ENCODE measurements around the gene CCR5.

The CCR5 gene

GRCh38 chr3:46350262-46350565 is 20.5 kb upstream of the CCR5 start:
- no peak for TF ChIP-seq CTCF (IDR thresholded peaks at IDR 0.05; ENCODE audit: low read depth, low read length, missing control alignments)
- DNase-seq (ENCODE audit: low read depth), result no peak
- H3K4me3 ChIP-seq (ENCODE audit: low read depth, low read length), result no peak overlapping the region
- in situ Hi-C loops (cut with HindIII; ENCODE audit: low sequenced_read_pairs), result no loop called here

- in situ Hi-C loops (cut with HindIII; ENCODE audit: low sequenced_read_pairs), result no loop called here
- H3K4me3 ChIP-seq (ENCODE audit: low read depth, low read length), result no peak overlapping the region
- no peak for TF ChIP-seq CTCF (IDR thresholded peaks at IDR 0.05; ENCODE audit: low read depth, low read length, missing control alignments)
- DNase-seq (ENCODE audit: low read depth), result no peak
Observed at GRCh38 chr3:46351646-46352045, 19.1 kb upstream of the CCR5 start.

GRCh38 chr3:46353090-46353489 is 17.7 kb upstream of the CCR5 start:
- no peak overlapping the region for H3K4me3 ChIP-seq (ENCODE audit: low read depth, low read length)
- in situ Hi-C loops (cut with HindIII; ENCODE audit: low sequenced_read_pairs), result no loop called here
- DNase-seq (ENCODE audit: low read depth), result no peak
- no peak for TF ChIP-seq CTCF (IDR thresholded peaks at IDR 0.05; ENCODE audit: low read depth, low read length, missing control alignments)

GRCh38 chr3:46353647-46354410 is 16.9 kb upstream of the CCR5 start, which contains the start of gene CCR2:
TSS of gene CCR2 (plus strand) at chr3:46354111. CDS start at chr3:46357528, 3,417 bp downstream.
- TF ChIP-seq CTCF (IDR thresholded peaks at IDR 0.05; ENCODE audit: low read depth, low read length, missing control alignments), result no peak
- H3K4me3 ChIP-seq (ENCODE audit: low read depth, low read length), result no peak within 1 kb of the TSS
- no peak for DNase-seq (ENCODE audit: low read depth)
- in situ Hi-C loops (cut with HindIII; ENCODE audit: low sequenced_read_pairs), result no loop called here

- DNase-seq (ENCODE audit: low read depth), result no peak
- no peak for TF ChIP-seq CTCF (IDR thresholded peaks at IDR 0.05; ENCODE audit: low read depth, low read length, missing control alignments)
- H3K4me3 ChIP-seq (ENCODE audit: low read depth, low read length), result no peak overlapping the region
- in situ Hi-C loops (cut with HindIII; ENCODE audit: low sequenced_read_pairs), result no loop called here
Observed at GRCh38 chr3:46354478-46354877, 16.3 kb upstream of the CCR5 start.

- no peak overlapping the region for H3K4me3 ChIP-seq (ENCODE audit: low read depth, low read length)
- TF ChIP-seq CTCF (IDR thresholded peaks at IDR 0.05; ENCODE audit: low read depth, low read length, missing control alignments), result no peak
- DNase-seq (ENCODE audit: low read depth), result no peak
- in situ Hi-C loops (cut with HindIII; ENCODE audit: low sequenced_read_pairs), result no loop called here
Observed at GRCh38 chr3:46354984-46355383, 15.8 kb upstream of the CCR5 start.

All from astrocyte of the cerebellum (primary cell).